Chondrocyte (in vitro differentiated cells): ENCODE data around the gene POC5. TPM values are rescaled to one million over a fixed set of nuclear protein-coding genes. Genes with fewer than 3 reads are reported as not detected.

Experiments
- DNase-seq: peaks from one replicate; pipeline ENCODE4 v3.0.0; 2021; ENCODE audit warnings: mixed read lengths, low spot score
- H3K27ac Mint-ChIP-seq: one replicate; pipeline ENCODE4 v1.8.0; 2021; ENCODE audit warnings: mild to moderate bottlenecking, moderate library complexity, mixed read lengths; ENCODE audit not compliant: unreplicated experiment
- H3K27me3 Mint-ChIP-seq: 2 replicates; pipeline ENCODE4 v1.8.0; 2021; ENCODE audit warnings: low read depth, mixed read lengths
- H3K36me3 Mint-ChIP-seq: 2 replicates; pipeline ENCODE4 v1.8.0; 2021; ENCODE audit warnings: low read depth, mixed read lengths
- H3K4me1 Mint-ChIP-seq: 2 replicates; pipeline ENCODE4 v1.8.0; 2021; ENCODE audit warnings: low read depth, mild to moderate bottlenecking, mixed read lengths
- H3K4me3 Mint-ChIP-seq: one replicate; pipeline ENCODE4 v1.8.0; 2021; ENCODE audit warnings: mild to moderate bottlenecking, moderate library complexity, mixed read lengths; ENCODE audit not compliant: unreplicated experiment
- H3K9me3 Mint-ChIP-seq: 2 replicates; pipeline ENCODE4 v1.8.0; 2021; ENCODE audit warnings: low read depth, mixed read lengths
- CTCF ChIP-seq: fragments of 200-600 bp; sonication (generic); IDR thresholded peaks from 2 replicates; pipeline ENCODE4 v1.5.0; 2021; ENCODE audit warnings: antibody characterized with exemption, mild to moderate bottlenecking, moderate library complexity
- total RNA-seq: library from RNA; stranded (reverse); gene quantifications from 3 replicates; pipeline ENCODE4 v1.2.1, GENCODE V29; 2021

POC5 gene
- total RNA-seq, 1 donor from 2014 or later, result 8.0 TPM

GRCh38 chr5:75662061-75662460 is 55.2 kb downstream of the POC5 start:
- no peak for TF ChIP-seq CTCF
- Mint-ChIP-seq H3K4me1 (peaks cover 6% of the 10 kb centered on the region), H3K27me3 (no peaks in the 10 kb centered on the region), H3K27ac (no peak overlapping the region), H3K9me3 (no peaks in the 10 kb centered on the region), H3K36me3 (peaks cover 4% of the 10 kb centered on the region), H3K4me3 (no peak overlapping the region)
- DNase-seq, result no peak

GRCh38 chr5:75660678-75661465 is 56.4 kb downstream of the POC5 start:
- TF ChIP-seq CTCF, result no peak
- DNase-seq, result no peak
- no peak overlapping the region for H3K27ac Mint-ChIP-seq

GRCh38 chr5:75659791-75660450 is 57.3 kb downstream of the POC5 start:
- peaks cover 4% of the 10 kb centered on the region for H3K36me3 Mint-ChIP-seq
- no peaks in the 10 kb centered on the region for H3K27me3 Mint-ChIP-seq
- H3K27ac Mint-ChIP-seq, result no peak overlapping the region
- no peak for DNase-seq
- peaks cover 1% of the 10 kb centered on the region for H3K4me1 Mint-ChIP-seq
- H3K4me3 Mint-ChIP-seq, result no peak overlapping the region
- no peaks in the 10 kb centered on the region for H3K9me3 Mint-ChIP-seq
- TF ChIP-seq CTCF, result no peak

More at GRCh38 chr5:75660678-75661465, 56.4 kb downstream of the POC5 start:
- Mint-ChIP-seq H3K9me3 (no peaks in the 10 kb centered on the region), H3K4me3 (no peak overlapping the region), H3K27me3 (no peaks in the 10 kb centered on the region), H3K36me3 (peaks cover 4% of the 10 kb centered on the region), H3K4me1 (peaks cover 6% of the 10 kb centered on the region)

GRCh38 chr5:75656311-75657003 is 60.8 kb downstream of the POC5 start:
- Mint-ChIP-seq H3K4me1 (no peaks in the 10 kb centered on the region), H3K9me3 (no peaks in the 10 kb centered on the region), H3K36me3 (no peaks in the 10 kb centered on the region), H3K27ac (peak overlapping the region; percentile 3), H3K27me3 (no peaks in the 10 kb centered on the region), H3K4me3 (peak overlapping the region; percentile 65)
- no peak for DNase-seq
- TF ChIP-seq CTCF, result no peak

GRCh38 chr5:75654693-75655295 is 62.4 kb downstream of the POC5 start:
- H3K27me3 Mint-ChIP-seq, result no peaks in the 10 kb centered on the region
- no peak overlapping the region for H3K27ac Mint-ChIP-seq
- no peaks in the 10 kb centered on the region for H3K4me1 Mint-ChIP-seq
- no peak for DNase-seq
- no peaks in the 10 kb centered on the region for H3K9me3 Mint-ChIP-seq
- H3K36me3 Mint-ChIP-seq, result no peaks in the 10 kb centered on the region
- TF ChIP-seq CTCF, result no peak
- no peak overlapping the region for H3K4me3 Mint-ChIP-seq
